PC-9 (cell line): Measurements from ENCODE around the gene ATP6V1G3. TPM values are rescaled to one million over a fixed set of nuclear protein-coding genes. Genes with fewer than 3 reads are reported as not detected.

Source experiments
- BruUV-seq: library from RNA; stranded (reverse); fragments of 400-500 nt; replicated peaks from 2 replicates; lab custom pipeline; 2021; lab: Mats Ljungman, UMichigan
- CTCF ChIA-PET: fragments of 300-600 bp; sonication (Branson Sonifier 250); formaldehyde crosslinking; loops from one replicate; lab custom pipeline; 2022; ENCODE audit warnings: antibody characterized with exemption; lab: Charles Lee
- POLR2A ChIA-PET: fragments of 300-600 bp; sonication (Branson Sonifier 250); formaldehyde crosslinking; loops from one replicate; lab custom pipeline; 2022; ENCODE audit warnings: antibody characterized with exemption; ENCODE audit not compliant: unreplicated experiment; lab: Charles Lee
- DNase-seq, 2 experiments: peaks; one replicate each; pipeline versions ENCODE4 v3.0.0 to v3.0.0-alpha.2; 2015 to 2022; ENCODE audit warnings: mixed read lengths in 1 of 2
- H2AFZ ChIP-seq: fragments of 200-600 bp; sonication (generic); 2 replicates; pipeline ENCODE4 v1.8.1; 2017; ENCODE audit warnings: antibody characterized with exemption
- H3F3A ChIP-seq: fragments of 200-600 bp; sonication (generic); 2 replicates; pipeline ENCODE4 v1.8.1; 2017; ENCODE audit warnings: antibody characterized with exemption, mild to moderate bottlenecking, low read depth; ENCODE audit not compliant: insufficient read depth
- H3K27ac ChIP-seq: fragments of 200-600 bp; sonication (generic); 2 replicates; pipeline ENCODE4 v1.6.1; 2016; ENCODE audit warnings: mixed run types
- H3K27me3 ChIP-seq: fragments of 200-600 bp; sonication (generic); 2 replicates; pipeline ENCODE4 v1.6.1; 2016; ENCODE audit warnings: low read depth, mixed run types; ENCODE audit not compliant: insufficient read depth
- H3K36me3 ChIP-seq: fragments of 200-600 bp; sonication (generic); 2 replicates; pipeline ENCODE4 v1.6.1; 2016; ENCODE audit warnings: low read depth, mixed run types
- H3K4me1 ChIP-seq: fragments of 200-600 bp; sonication (generic); replicated peaks from 2 replicates; pipeline ENCODE4 v1.6.1; 2016; ENCODE audit warnings: mixed run types; ENCODE audit not compliant: insufficient read depth
- H3K4me2 ChIP-seq: fragments of 200-600 bp; sonication (generic); 2 replicates; pipeline ENCODE4 v1.6.1; 2017; ENCODE audit warnings: mixed run types
- H3K4me3 ChIP-seq: fragments of 200-600 bp; sonication (generic); 2 replicates; pipeline ENCODE4 v1.6.1; 2016; ENCODE audit warnings: mixed run types
- H3K79me2 ChIP-seq: fragments of 200-600 bp; sonication (generic); 2 replicates; pipeline ENCODE4 v1.6.1; 2017; ENCODE audit warnings: low read depth, mixed run types
- H3K9me2 ChIP-seq: fragments of 200-600 bp; sonication (generic); 2 replicates; pipeline ENCODE4 v1.8.1; 2017; ENCODE audit warnings: mild to moderate bottlenecking; ENCODE audit not compliant: insufficient read depth
- H3K9me3 ChIP-seq: fragments of 200-600 bp; sonication (generic); 2 replicates; pipeline ENCODE4 v1.8.1; 2016; ENCODE audit warnings: low read depth; ENCODE audit not compliant: insufficient read depth
- H4K20me1 ChIP-seq: fragments of 200-600 bp; sonication (generic); 2 replicates; pipeline ENCODE4 v1.8.1; 2017; ENCODE audit not compliant: insufficient read depth
- CTCF ChIP-seq: fragments of 200-600 bp; sonication (generic); conservative IDR thresholded peaks from 2 replicates; pipeline ENCODE4 v1.6.1; 2017; ENCODE audit warnings: mixed run types, antibody characterized with exemption, mild to moderate bottlenecking, moderate library complexity
- EZH2 ChIP-seq: fragments of 200-600 bp; sonication (generic); IDR thresholded peaks from 2 replicates; pipeline ENCODE4 v1.8.0; 2017; ENCODE audit warnings: antibody characterized with exemption, low read depth
- intact Hi-C: fragments of 100-400 bp; cut with micrococcal nuclease; formaldehyde crosslinking; loops from one replicate; pipeline ENCODE4 v1.10.0; 2022; ENCODE audit not compliant: unreplicated experiment
- total RNA-seq: library from RNA; stranded (reverse); gene quantifications from 2 replicates; pipeline ENCODE4 v1.2.3, GENCODE V29; 2021

Gene ATP6V1G3
- total RNA-seq, 1 experiment from 2014 or later = not detected

- no peak overlapping the region for H2AFZ ChIP-seq
- BruUV-seq = no TSS peak
- TF ChIP-seq EZH2 (no peak), CTCF (no peak)
- no peak overlapping the region for H3K27ac ChIP-seq
- no peak overlapping the region for H3K4me2 ChIP-seq
- H3K4me1 ChIP-seq = no peaks in the 10 kb centered on the region; the same call in 1 of the 2 replicates
- CTCF ChIA-PET = no interaction called here
- no peaks in the 10 kb centered on the region for H3K36me3 ChIP-seq
- no peak for DNase-seq
- no peak overlapping the region for H3K4me3 ChIP-seq
- no peaks in the 10 kb centered on the region for H3K27me3 ChIP-seq
- no peaks in the 10 kb centered on the region for H3K79me2 ChIP-seq
- H3K9me2 ChIP-seq = no peaks in the 10 kb centered on the region
- H4K20me1 ChIP-seq = no peaks in the 10 kb centered on the region
- intact Hi-C loops = no loop called here
- H3K9me3 ChIP-seq = no peaks in the 10 kb centered on the region
- POLR2A ChIA-PET = no interaction called here
- H3F3A ChIP-seq = no peaks in the 10 kb centered on the region
These were observed 9.5 kb downstream of the ATP6V1G3 start for GRCh38 chr1:198530953-198531352.

- TF ChIP-seq EZH2 (no peak), CTCF (no peak)
- H3K4me3 ChIP-seq = no peak overlapping the region
- no peaks in the 10 kb centered on the region for H4K20me1 ChIP-seq
- ChIA-PET POLR2A (no interaction called here), CTCF (no interaction called here)
- H3K36me3 ChIP-seq = no peaks in the 10 kb centered on the region
- BruUV-seq = no TSS peak
- intact Hi-C loops = no loop called here
- H3K27me3 ChIP-seq = no peaks in the 10 kb centered on the region
- no peaks in the 10 kb centered on the region; the same call in 1 of the 2 replicates for H3K4me1 ChIP-seq
- no peaks in the 10 kb centered on the region for H3F3A ChIP-seq
- no peak overlapping the region for H2AFZ ChIP-seq
- no peak overlapping the region for H3K4me2 ChIP-seq
- H3K9me2 ChIP-seq = no peaks in the 10 kb centered on the region
- no peaks in the 10 kb centered on the region for H3K79me2 ChIP-seq
- H3K27ac ChIP-seq = no peak overlapping the region
- H3K9me3 ChIP-seq = no peaks in the 10 kb centered on the region
- no peak for DNase-seq
These were observed 11.1 kb downstream of the ATP6V1G3 start for GRCh38 chr1:198529414-198529813.

GRCh38 chr1:198528364-198528763 is 12.1 kb downstream of the ATP6V1G3 start:
- H3K4me3 ChIP-seq = no peak overlapping the region
- no peaks in the 10 kb centered on the region; the same call in 1 of the 2 replicates for H3K4me1 ChIP-seq
- POLR2A ChIA-PET = no interaction called here
- intact Hi-C loops = no loop called here
- DNase-seq = no peak
- no peak overlapping the region for H3K27ac ChIP-seq
- H3K79me2 ChIP-seq = no peaks in the 10 kb centered on the region
- H3K27me3 ChIP-seq = no peaks in the 10 kb centered on the region
- no peak overlapping the region for H3K4me2 ChIP-seq
- no peak for TF ChIP-seq CTCF
- no peak for TF ChIP-seq EZH2
- CTCF ChIA-PET = no interaction called here
- no peaks in the 10 kb centered on the region for H3K9me3 ChIP-seq
- H3K36me3 ChIP-seq = no peaks in the 10 kb centered on the region
- no peaks in the 10 kb centered on the region for H3F3A ChIP-seq
- no peaks in the 10 kb centered on the region for H4K20me1 ChIP-seq
- no peaks in the 10 kb centered on the region for H3K9me2 ChIP-seq
- no TSS peak for BruUV-seq
- H2AFZ ChIP-seq = no peak overlapping the region
